IMR-90 (cell line): ENCODE results near the gene CNPY4. TPM values are rescaled to one million over a fixed set of nuclear protein-coding genes. Genes with fewer than 3 reads are reported as not detected.

Experiments
- ATAC-seq: fragments of 200-7000 bp; cut with Tn5 transposase; 2 replicates; pipeline ENCODE4 v1.9.1; 2020; ENCODE audit warnings: low read depth, mild to moderate bottlenecking, moderate library complexity
- BruUV-seq: library from RNA; stranded (reverse); fragments of 400-500 nt; replicated peaks from 2 replicates; lab custom pipeline; 2021; lab: Mats Ljungman, UMichigan
- CTCF ChIA-PET: fragments of 300-600 bp; formaldehyde crosslinking; extraction: SDS; loops from one replicate; lab custom pipeline; 2021; ENCODE audit warnings: antibody characterized with exemption; lab: Yijun Ruan, JAX
- POLR2A ChIA-PET: fragments of 300-600 bp; sonication (Branson Sonifier 250); formaldehyde crosslinking; loops from one replicate; lab custom pipeline; 2022; ENCODE audit warnings: antibody characterized with exemption; ENCODE audit not compliant: unreplicated experiment; lab: Charles Lee
- DNase-seq: peaks from one replicate; pipeline ENCODE4 v3.0.0; 2013
- H2AFZ ChIP-seq: replicated peaks from 2 replicates; pipeline ENCODE3; 2013; ENCODE audit warnings: low read length, mild to moderate bottlenecking; ENCODE audit not compliant: poor library complexity
- H2AK5ac ChIP-seq: 2 replicates; pipeline ENCODE4 v1.6.1; 2013; ENCODE audit warnings: low read depth, low read length, inconsistent platforms
- H2AK9ac ChIP-seq: replicated peaks from 2 replicates; pipeline ENCODE3; 2013; ENCODE audit warnings: mild to moderate bottlenecking, low read depth, low read length, moderate library complexity; ENCODE audit not compliant: poor library complexity
- H2BK120ac ChIP-seq: 2 replicates; pipeline ENCODE4 v1.6.1; 2013; ENCODE audit warnings: low read depth, low read length, inconsistent platforms
- H2BK15ac ChIP-seq: 3 replicates; pipeline ENCODE4 v1.6.1; 2013; ENCODE audit warnings: low read depth, low read length, inconsistent platforms
- H2BK20ac ChIP-seq: 2 replicates; pipeline ENCODE4 v1.6.1; 2013; ENCODE audit warnings: low read depth, mild to moderate bottlenecking, inconsistent platforms, low read length, moderate library complexity
- H2BK5ac ChIP-seq: 2 replicates; pipeline ENCODE4 v1.6.1; 2013; ENCODE audit warnings: mild to moderate bottlenecking, low read depth, low read length, inconsistent platforms; ENCODE audit not compliant: poor library complexity, severe bottlenecking
- H3K14ac ChIP-seq: replicated peaks from 2 replicates; pipeline ENCODE4 v1.6.1; 2013; ENCODE audit warnings: low read depth, low read length, inconsistent platforms
- H3K18ac ChIP-seq: 2 replicates; pipeline ENCODE4 v1.6.1; 2013; ENCODE audit warnings: low read depth, low read length, control low read depth
- H3K23ac ChIP-seq: 2 replicates; pipeline ENCODE4 v1.6.1; 2013; ENCODE audit warnings: low read depth, low read length, inconsistent platforms
- H3K27ac ChIP-seq: 2 replicates; pipeline ENCODE4 v1.5.1; 2013; ENCODE audit warnings: mild to moderate bottlenecking, control low read depth, low read length; ENCODE audit not compliant: insufficient read depth
- H3K27me3 ChIP-seq: 2 replicates; pipeline ENCODE4 v1.6.1; 2013; ENCODE audit warnings: low read length; ENCODE audit not compliant: control insufficient read depth, insufficient read depth
- H3K36me3 ChIP-seq: 2 replicates; pipeline ENCODE4 v1.6.1; 2013; ENCODE audit warnings: low read length, mixed read lengths; ENCODE audit not compliant: control insufficient read depth, insufficient read depth
- H3K4ac ChIP-seq: 2 replicates; pipeline ENCODE4 v1.6.1; 2013; ENCODE audit warnings: low read depth, low read length, inconsistent platforms
- H3K4me1 ChIP-seq: 2 replicates; pipeline ENCODE4 v1.6.1; 2013; ENCODE audit warnings: low read length, mixed read lengths; ENCODE audit not compliant: control insufficient read depth, insufficient read depth
- H3K4me2 ChIP-seq: 2 replicates; pipeline ENCODE4 v1.6.1; 2013; ENCODE audit warnings: low read depth, mild to moderate bottlenecking, control low read depth, low read length, moderate library complexity
- H3K4me3 ChIP-seq: 2 replicates; pipeline ENCODE4 v1.5.1; 2013; ENCODE audit warnings: low read depth, mild to moderate bottlenecking, control low read depth, low read length, moderate library complexity; ENCODE audit not compliant: insufficient read depth
- H3K56ac ChIP-seq: 2 replicates; pipeline ENCODE4 v1.6.1; 2013; ENCODE audit warnings: low read length, inconsistent platforms; ENCODE audit not compliant: insufficient read depth; ENCODE audit errors: extremely low read depth
- H3K79me1 ChIP-seq, 2 experiments: 2 replicates each; pipeline ENCODE4 v1.6.1; 2013; ENCODE audit warnings: low read length in 2 of 2, inconsistent platforms in 1 of 2, low read depth in 1 of 2
- H3K9ac ChIP-seq: 2 replicates; pipeline ENCODE4 v1.6.1; 2013; ENCODE audit warnings: low read depth, low read length, control low read depth
- H3K9me1 ChIP-seq: 2 replicates; pipeline ENCODE4 v1.6.1; 2013; ENCODE audit warnings: low read length, inconsistent platforms; ENCODE audit not compliant: insufficient read depth
- H3K9me3 ChIP-seq: 2 replicates; pipeline ENCODE4 v1.6.1; 2013; ENCODE audit warnings: low read length; ENCODE audit not compliant: control insufficient read depth, insufficient read depth
- H4K20me1 ChIP-seq: 2 replicates; pipeline ENCODE4 v1.6.1; 2013; ENCODE audit warnings: low read length, inconsistent platforms; ENCODE audit not compliant: insufficient read depth
- H4K5ac ChIP-seq: 2 replicates; pipeline ENCODE4 v1.6.1; 2013; ENCODE audit warnings: mild to moderate bottlenecking, low read depth, low read length, control low read depth
- H4K8ac ChIP-seq, 2 experiments: 2 replicates each; pipeline ENCODE4 v1.6.1; 2013; ENCODE audit warnings: low read depth in 2 of 2, low read length in 2 of 2, control low read depth in 1 of 2, inconsistent platforms in 1 of 2
- H4K91ac ChIP-seq: 2 replicates; pipeline ENCODE4 v1.6.1; 2013; ENCODE audit warnings: low read depth, low read length, inconsistent platforms; ENCODE audit not compliant: insufficient read depth
- BHLHE40 ChIP-seq: fragments of 150-350 bp; IDR thresholded peaks from 2 replicates; pipeline ENCODE4 v1.6.1; 2016; ENCODE audit warnings: mild to moderate bottlenecking, low read depth, low read length
- CEBPB ChIP-seq: IDR thresholded peaks from 2 replicates; pipeline ENCODE4 v1.6.1; 2012; ENCODE audit warnings: low read depth, low read length, improper control_type of control experiment
- CHD1 ChIP-seq: IDR thresholded peaks from 2 replicates; pipeline ENCODE4 v1.6.1; 2012; ENCODE audit warnings: low read depth, low read length, improper control_type of control experiment
- FOS ChIP-seq: fragments of 150-350 bp; IDR thresholded peaks from 2 replicates; pipeline ENCODE4 v1.6.1; 2016; ENCODE audit warnings: low read depth, low read length
- MAFK ChIP-seq: IDR thresholded peaks from 2 replicates; pipeline ENCODE4 v1.6.1; 2012; ENCODE audit warnings: low read depth, low read length, improper control_type of control experiment
- MAZ ChIP-seq: IDR thresholded peaks from 2 replicates; pipeline ENCODE4 v1.6.1; 2012; ENCODE audit warnings: low read depth, mild to moderate bottlenecking, low read length, improper control_type of control experiment, moderate library complexity, borderline replicate concordance
- MXI1 ChIP-seq: IDR thresholded peaks from 2 replicates; pipeline ENCODE4 v1.6.1; 2012; ENCODE audit warnings: low read depth, mild to moderate bottlenecking, low read length, moderate library complexity, borderline replicate concordance
- NFE2L2 ChIP-seq: fragments of 150-350 bp; IDR thresholded peaks from 2 replicates; pipeline ENCODE4 v1.6.1; 2016; ENCODE audit warnings: low read depth, mild to moderate bottlenecking, low read length
- POLR2A ChIP-seq: IDR thresholded peaks from 2 replicates; pipeline ENCODE4 v1.6.1; 2012; ENCODE audit warnings: mild to moderate bottlenecking, low read depth, low read length
- RAD21 ChIP-seq: IDR thresholded peaks from 2 replicates; pipeline ENCODE4 v1.6.1; 2012; ENCODE audit warnings: low read length, improper control_type of control experiment
- RCOR1 ChIP-seq: IDR thresholded peaks from 2 replicates; pipeline ENCODE4 v1.6.1; 2012; ENCODE audit warnings: mild to moderate bottlenecking, low read length, improper control_type of control experiment; ENCODE audit not compliant: insufficient replicate concordance
- RFX5 ChIP-seq: IDR thresholded peaks from 2 replicates; pipeline ENCODE4 v1.8.0; 2012; ENCODE audit warnings: low read depth, mild to moderate bottlenecking, low read length, moderate library complexity
- SMC3 ChIP-seq: fragments of 150-350 bp; IDR thresholded peaks from 2 replicates; pipeline ENCODE4 v1.6.1; 2016; ENCODE audit warnings: low read depth, mild to moderate bottlenecking, antibody characterized with exemption, low read length, moderate library complexity
- WGBS, 2 experiments: methylation state at CpG; one replicate each; pipeline versions ENCODE4 v1.1.5 to v1.1.7; 2013; ENCODE audit warnings: missing lambda C conversion rate in 2 of 2; ENCODE audit not compliant: insufficient read length in 1 of 2; ENCODE audit errors: extremely low coverage in 2 of 2; 5-methylcytosine and 5-hydroxymethylcytosine counted together
- dilution Hi-C: fragments of 300-500 bp; cut with HindIII; formaldehyde crosslinking; loops from one replicate; pipeline ENCODE4 v1.14.3; 2018; ENCODE audit warnings: low sequenced_read_pairs; ENCODE audit not compliant: unreplicated experiment
- in situ Hi-C: fragments of 300-500 bp; cut with MboI; formaldehyde crosslinking; loops from 3 replicates; pipeline ENCODE4 v1.14.3; 2019; ENCODE audit warnings: low sequenced_read_pairs, inconsistent platforms, mixed read lengths
- intact Hi-C: fragments of 100-400 bp; cut with micrococcal nuclease; formaldehyde crosslinking; loops from 2 replicates; pipeline ENCODE4 v1.10.0; 2022
- polyA plus RNA-seq, 3 experiments: library from polyadenylated mRNA; depleted of rRNA; stranded (reverse); fragments of >200 nt; gene quantifications; 2 replicates each; pipeline ENCODE4 v1.2.3, GENCODE V29; 2012; ENCODE audit warnings: low replicate concordance in 1 of 3
- total RNA-seq: library from RNA; depleted of rRNA; stranded (reverse); fragments of >200 nt; gene quantifications from 2 replicates; pipeline ENCODE4 v1.2.3, GENCODE V29; 2012
- TF ChIP-seq, protein P1 (sequence below): fragments of 150-350 bp; IDR thresholded peaks from 2 replicates; pipeline ENCODE4 v1.6.1; 2017; ENCODE audit warnings: mild to moderate bottlenecking, antibody characterized with exemption, low read length, low read depth
- TF ChIP-seq, protein P2 (sequence below): fragments of 150-350 bp; IDR thresholded peaks from 2 replicates; pipeline ENCODE4 v1.6.1; 2016; ENCODE audit warnings: low read depth, mild to moderate bottlenecking, low read length, moderate library complexity, borderline replicate concordance
- TF ChIP-seq, protein P3 (sequence below): conservative IDR thresholded peaks from 2 replicates; pipeline ENCODE4 v1.5.1; 2012; ENCODE audit warnings: mild to moderate bottlenecking, low read depth, low read length, improper control_type of control experiment

The CNPY4 gene
- total and polyA plus RNA-seq, 2 of the 4 experiments (the other 2 are of a cell fraction): 13.3 to 21.9 TPM

DNA sequence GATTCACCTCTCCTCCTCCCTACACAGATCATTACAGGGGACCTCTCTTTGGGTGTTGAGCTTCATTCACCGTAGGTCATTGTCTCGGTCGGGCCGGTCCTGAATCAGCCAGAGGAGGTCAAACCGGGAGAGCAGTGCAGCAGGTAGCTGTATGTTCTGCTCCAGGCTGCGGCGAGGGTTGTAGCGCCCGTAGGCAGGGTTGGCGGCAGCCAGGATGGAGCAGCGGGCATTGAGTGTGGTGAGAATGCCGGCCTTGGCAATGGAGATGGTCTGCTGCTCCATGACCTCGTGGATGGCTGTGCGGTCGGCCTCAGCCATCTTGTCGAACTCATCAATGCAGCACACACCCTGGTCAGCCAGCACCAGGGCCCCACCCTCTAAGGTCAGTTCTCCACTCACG lies 23.7 kb upstream of the CNPY4 start:
- Histone ChIP-seq H3K9me1 (peaks cover 5% of the 10 kb centered on the region), H2BK20ac (no peak overlapping the region), H2AK5ac (no peak overlapping the region), H3K36me3 (peaks cover 79% of the 10 kb centered on the region), H3K56ac (no peak overlapping the region), H2BK120ac (no peak overlapping the region), H3K18ac (no peak overlapping the region), H2BK5ac (no peak overlapping the region), H4K91ac (no peak overlapping the region), H3K79me1 (peaks cover 45 to 81% of the 10 kb centered on the region in 2 experiments), H3K9ac (no peak overlapping the region), H3K23ac (no peak overlapping the region), H3K4ac (no peak overlapping the region), H2AK9ac (no peak overlapping the region), H3K14ac (no peak overlapping the region), H4K8ac (no peak overlapping the region), H4K20me1 (peaks cover 11% of the 10 kb centered on the region), H3K27ac (no peak overlapping the region), H4K5ac (no peak overlapping the region), H3K4me2 (no peak overlapping the region), H3K4me3 (no peak overlapping the region), H2AFZ (no peak overlapping the region), H2BK15ac (no peak overlapping the region), H3K9me3 (no peaks in the 10 kb centered on the region), H3K27me3 (no peaks in the 10 kb centered on the region), H3K4me1 (peaks cover 7% of the 10 kb centered on the region)
- no CpG with 5 or more reads among the region's 17 CpGs for WGBS, 2 experiments
- TF ChIP-seq SMC3 (no peak), BHLHE40 (no peak), CEBPB (no peak), RCOR1 (no peak), NFE2L2 (no peak), RAD21 (no peak), RFX5 (no peak), MAZ (no peak), MXI1 (no peak), FOS (no peak), MAFK (no peak), POLR2A (no peak), CHD1 (no peak)
- TF ChIP-seq, protein P1, sequence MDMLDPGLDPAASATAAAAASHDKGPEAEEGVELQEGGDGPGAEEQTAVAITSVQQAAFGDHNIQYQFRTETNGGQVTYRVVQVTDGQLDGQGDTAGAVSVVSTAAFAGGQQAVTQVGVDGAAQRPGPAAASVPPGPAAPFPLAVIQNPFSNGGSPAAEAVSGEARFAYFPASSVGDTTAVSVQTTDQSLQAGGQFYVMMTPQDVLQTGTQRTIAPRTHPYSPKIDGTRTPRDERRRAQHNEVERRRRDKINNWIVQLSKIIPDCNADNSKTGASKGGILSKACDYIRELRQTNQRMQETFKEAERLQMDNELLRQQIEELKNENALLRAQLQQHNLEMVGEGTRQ: no peak
- TF ChIP-seq, protein P2, sequence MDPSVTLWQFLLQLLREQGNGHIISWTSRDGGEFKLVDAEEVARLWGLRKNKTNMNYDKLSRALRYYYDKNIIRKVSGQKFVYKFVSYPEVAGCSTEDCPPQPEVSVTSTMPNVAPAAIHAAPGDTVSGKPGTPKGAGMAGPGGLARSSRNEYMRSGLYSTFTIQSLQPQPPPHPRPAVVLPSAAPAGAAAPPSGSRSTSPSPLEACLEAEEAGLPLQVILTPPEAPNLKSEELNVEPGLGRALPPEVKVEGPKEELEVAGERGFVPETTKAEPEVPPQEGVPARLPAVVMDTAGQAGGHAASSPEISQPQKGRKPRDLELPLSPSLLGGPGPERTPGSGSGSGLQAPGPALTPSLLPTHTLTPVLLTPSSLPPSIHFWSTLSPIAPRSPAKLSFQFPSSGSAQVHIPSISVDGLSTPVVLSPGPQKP: no peak
- TF ChIP-seq, protein P3, sequence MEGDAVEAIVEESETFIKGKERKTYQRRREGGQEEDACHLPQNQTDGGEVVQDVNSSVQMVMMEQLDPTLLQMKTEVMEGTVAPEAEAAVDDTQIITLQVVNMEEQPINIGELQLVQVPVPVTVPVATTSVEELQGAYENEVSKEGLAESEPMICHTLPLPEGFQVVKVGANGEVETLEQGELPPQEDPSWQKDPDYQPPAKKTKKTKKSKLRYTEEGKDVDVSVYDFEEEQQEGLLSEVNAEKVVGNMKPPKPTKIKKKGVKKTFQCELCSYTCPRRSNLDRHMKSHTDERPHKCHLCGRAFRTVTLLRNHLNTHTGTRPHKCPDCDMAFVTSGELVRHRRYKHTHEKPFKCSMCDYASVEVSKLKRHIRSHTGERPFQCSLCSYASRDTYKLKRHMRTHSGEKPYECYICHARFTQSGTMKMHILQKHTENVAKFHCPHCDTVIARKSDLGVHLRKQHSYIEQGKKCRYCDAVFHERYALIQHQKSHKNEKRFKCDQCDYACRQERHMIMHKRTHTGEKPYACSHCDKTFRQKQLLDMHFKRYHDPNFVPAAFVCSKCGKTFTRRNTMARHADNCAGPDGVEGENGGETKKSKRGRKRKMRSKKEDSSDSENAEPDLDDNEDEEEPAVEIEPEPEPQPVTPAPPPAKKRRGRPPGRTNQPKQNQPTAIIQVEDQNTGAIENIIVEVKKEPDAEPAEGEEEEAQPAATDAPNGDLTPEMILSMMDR: no peak
- in situ Hi-C loops: no loop called here
- ATAC-seq: no peak
- intact Hi-C loops: no loop called here
- dilution Hi-C loops: no loop called here
- BruUV-seq: no TSS peak
- ChIA-PET POLR2A (no interaction called here), CTCF (no interaction called here)
- DNase-seq: no peak
